Esophagus squamous epithelium (tissue), 4 donors: ENCODE measurements around the gene CNDP2.

Experiments
- CTCF ChIP-seq, 6 experiments: fragments of 450-650 bp in 4 of 6; fragments of 200-600 bp in 2 of 6; sonication (generic) in 2 of 6; IDR thresholded peaks; one replicate each; pipeline ENCODE4 v1.5.1; 2016 to 2019; ENCODE audit warnings: antibody characterized with exemption in 6 of 6, mild to moderate bottlenecking in 4 of 6, moderate library complexity in 4 of 6
- POLR2A ChIP-seq, 4 donors: fragments of 450-650 bp; IDR thresholded peaks; one replicate each; pipeline ENCODE4 v1.6.1; 2017; ENCODE audit warnings: antibody characterized with exemption in 4 of 4, mild to moderate bottlenecking in 4 of 4, moderate library complexity in 3 of 4

- TF ChIP-seq POLR2A (IDR thresholded peaks at IDR 0.05) (no peak), CTCF (IDR thresholded peaks at IDR 0.05) (no peak)
Measured at GRCh38 chr18:74489676-74490075, 6.5 kb upstream of the CNDP2 start.
